NT2/D1 (cell line): Measurements from ENCODE around the gene KLF7.

Source experiments
- SUZ12 ChIP-seq: IDR thresholded peaks from 2 replicates; pipeline ENCODE4 v1.6.1; 2011; ENCODE audit not compliant: insufficient read length, insufficient read depth; ENCODE audit errors: extremely low read depth
- YY1 ChIP-seq: IDR thresholded peaks from 2 replicates; pipeline ENCODE4 v1.6.1; 2011; ENCODE audit not compliant: insufficient read length, insufficient read depth

- no peak for TF ChIP-seq YY1
- TF ChIP-seq SUZ12, result no peak
These were observed 111.2 kb downstream of the KLF7 start for GRCh38 chr2:207054521-207054920.
